ENCODE measurements around the gene NYAP2. TPM values are rescaled to one million over a fixed set of nuclear protein-coding genes. Genes with fewer than 3 reads are reported as not detected.

The NYAP2 gene
- total and polyA plus RNA-seq, 2 of the 4 experiments (the other 2 are of a cell fraction): not detected

DNA sequence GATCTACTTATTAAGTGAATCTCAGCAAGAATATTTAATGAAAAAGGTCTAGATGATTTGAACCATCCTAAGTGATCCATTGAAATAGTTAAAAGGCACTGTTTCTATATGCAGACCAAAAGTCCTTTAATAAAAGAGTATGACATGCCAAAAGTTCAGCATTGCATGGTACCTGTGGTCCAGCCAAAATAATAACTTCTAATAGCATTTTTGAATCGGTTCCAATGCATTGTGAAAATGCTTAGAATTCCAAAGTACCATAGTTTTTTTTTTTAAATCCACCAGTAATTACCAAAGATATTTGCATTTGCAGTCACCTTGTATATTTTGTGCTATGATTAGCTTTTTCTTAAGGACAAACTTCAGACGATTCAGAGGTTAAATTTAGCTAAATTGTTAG lies 79.9 kb downstream of the NYAP2 start:
- H3K4me1 ChIP-seq (ENCODE audit: control insufficient read depth, insufficient read depth, low read length): no peaks in the 10 kb centered on the region
- H2BK20ac ChIP-seq (ENCODE audit: low read depth, low read length): no peak overlapping the region
- no peak overlapping the region for H2BK15ac ChIP-seq (ENCODE audit: low read depth, low read length)
- no peak overlapping the region for H3K4me2 ChIP-seq (ENCODE audit: low read depth, low read length)
- H3K56ac ChIP-seq (ENCODE audit: extremely low read depth, insufficient read depth, low read length): no peak overlapping the region
- BruUV-seq (replicated peaks): no TSS peak
- H4K8ac ChIP-seq (ENCODE audit: low read depth in 2 of 2, low read length in 2 of 2): no peak overlapping the region
- TF ChIP-seq RAD21 (IDR thresholded peaks at IDR 0.05; ENCODE audit: low read length) (no peak), CEBPB (IDR thresholded peaks at IDR 0.05; ENCODE audit: low read depth, low read length) (no peak), POLR2A (IDR thresholded peaks at IDR 0.05; ENCODE audit: low read depth, low read length) (no peak), RFX5 (IDR thresholded peaks at IDR 0.05; ENCODE audit: low read depth, low read length) (no peak), FOS (IDR thresholded peaks at IDR 0.05; ENCODE audit: low read depth, low read length) (no peak), MAZ (IDR thresholded peaks at IDR 0.05; ENCODE audit: borderline replicate concordance, low read depth, low read length) (no peak), CHD1 (IDR thresholded peaks at IDR 0.05; ENCODE audit: low read depth, low read length) (no peak), SMC3 (IDR thresholded peaks at IDR 0.05; ENCODE audit: low read depth, low read length) (no peak), MAFK (IDR thresholded peaks at IDR 0.05; ENCODE audit: low read depth, low read length) (no peak), BHLHE40 (IDR thresholded peaks at IDR 0.05; ENCODE audit: low read depth, low read length) (no peak), NFE2L2 (IDR thresholded peaks at IDR 0.05; ENCODE audit: low read depth, low read length) (no peak), RCOR1 (IDR thresholded peaks at IDR 0.05; ENCODE audit: insufficient replicate concordance, low read length) (no peak)
- TF ChIP-seq, protein P1, sequence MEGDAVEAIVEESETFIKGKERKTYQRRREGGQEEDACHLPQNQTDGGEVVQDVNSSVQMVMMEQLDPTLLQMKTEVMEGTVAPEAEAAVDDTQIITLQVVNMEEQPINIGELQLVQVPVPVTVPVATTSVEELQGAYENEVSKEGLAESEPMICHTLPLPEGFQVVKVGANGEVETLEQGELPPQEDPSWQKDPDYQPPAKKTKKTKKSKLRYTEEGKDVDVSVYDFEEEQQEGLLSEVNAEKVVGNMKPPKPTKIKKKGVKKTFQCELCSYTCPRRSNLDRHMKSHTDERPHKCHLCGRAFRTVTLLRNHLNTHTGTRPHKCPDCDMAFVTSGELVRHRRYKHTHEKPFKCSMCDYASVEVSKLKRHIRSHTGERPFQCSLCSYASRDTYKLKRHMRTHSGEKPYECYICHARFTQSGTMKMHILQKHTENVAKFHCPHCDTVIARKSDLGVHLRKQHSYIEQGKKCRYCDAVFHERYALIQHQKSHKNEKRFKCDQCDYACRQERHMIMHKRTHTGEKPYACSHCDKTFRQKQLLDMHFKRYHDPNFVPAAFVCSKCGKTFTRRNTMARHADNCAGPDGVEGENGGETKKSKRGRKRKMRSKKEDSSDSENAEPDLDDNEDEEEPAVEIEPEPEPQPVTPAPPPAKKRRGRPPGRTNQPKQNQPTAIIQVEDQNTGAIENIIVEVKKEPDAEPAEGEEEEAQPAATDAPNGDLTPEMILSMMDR (conservative IDR thresholded peaks at IDR 0.05; ENCODE audit: low read depth, low read length): no peak
- TF ChIP-seq, protein P2, sequence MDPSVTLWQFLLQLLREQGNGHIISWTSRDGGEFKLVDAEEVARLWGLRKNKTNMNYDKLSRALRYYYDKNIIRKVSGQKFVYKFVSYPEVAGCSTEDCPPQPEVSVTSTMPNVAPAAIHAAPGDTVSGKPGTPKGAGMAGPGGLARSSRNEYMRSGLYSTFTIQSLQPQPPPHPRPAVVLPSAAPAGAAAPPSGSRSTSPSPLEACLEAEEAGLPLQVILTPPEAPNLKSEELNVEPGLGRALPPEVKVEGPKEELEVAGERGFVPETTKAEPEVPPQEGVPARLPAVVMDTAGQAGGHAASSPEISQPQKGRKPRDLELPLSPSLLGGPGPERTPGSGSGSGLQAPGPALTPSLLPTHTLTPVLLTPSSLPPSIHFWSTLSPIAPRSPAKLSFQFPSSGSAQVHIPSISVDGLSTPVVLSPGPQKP (IDR thresholded peaks at IDR 0.05; ENCODE audit: borderline replicate concordance, low read depth, low read length): no peak
- H4K20me1 ChIP-seq (ENCODE audit: insufficient read depth, low read length): no peaks in the 10 kb centered on the region
- intact Hi-C loops (cut with micrococcal nuclease): no loop called here
- no peak overlapping the region for H3K14ac ChIP-seq (replicated peaks; ENCODE audit: low read depth, low read length)
- H3K27ac ChIP-seq (ENCODE audit: insufficient read depth, low read length): no peak overlapping the region
- H3K9me3 ChIP-seq (ENCODE audit: control insufficient read depth, insufficient read depth, low read length): no peaks in the 10 kb centered on the region
- H2AFZ ChIP-seq (replicated peaks; ENCODE audit: low read length, poor library complexity): no peak overlapping the region
- H3K36me3 ChIP-seq (ENCODE audit: control insufficient read depth, insufficient read depth, low read length): no peaks in the 10 kb centered on the region
- H2BK120ac ChIP-seq (ENCODE audit: low read depth, low read length): no peak overlapping the region
- H4K91ac ChIP-seq (ENCODE audit: insufficient read depth, low read depth, low read length): no peak overlapping the region
- dilution Hi-C loops (cut with HindIII; ENCODE audit: low sequenced_read_pairs, unreplicated experiment): no loop called here
- no peak overlapping the region for H3K23ac ChIP-seq (ENCODE audit: low read depth, low read length)
- ChIA-PET POLR2A (ENCODE audit: unreplicated experiment) (no interaction called here), CTCF (no interaction called here)
- no peak overlapping the region for H2AK5ac ChIP-seq (ENCODE audit: low read depth, low read length)
- in situ Hi-C loops (cut with MboI; ENCODE audit: low sequenced_read_pairs): no loop called here
- no peak overlapping the region for H3K4me3 ChIP-seq (ENCODE audit: insufficient read depth, low read depth, low read length)
- no peak overlapping the region for H2BK5ac ChIP-seq (ENCODE audit: low read depth, low read length, poor library complexity, severe bottlenecking)
- H3K9ac ChIP-seq (ENCODE audit: low read depth, low read length): no peak overlapping the region
- no peak for DNase-seq
- no peak overlapping the region for H3K18ac ChIP-seq (ENCODE audit: low read depth, low read length)
- H3K9me1 ChIP-seq (ENCODE audit: insufficient read depth, low read length): no peaks in the 10 kb centered on the region
- no peak for ATAC-seq (ENCODE audit: low read depth)
- no CpG with 5 or more reads among the region's 2 CpGs for WGBS, 2 experiments (ENCODE audit: extremely low coverage in 2 of 2, insufficient read length in 1 of 2)
- H4K5ac ChIP-seq (ENCODE audit: low read depth, low read length): no peak overlapping the region
- H3K27me3 ChIP-seq (ENCODE audit: control insufficient read depth, insufficient read depth, low read length): peaks cover 1% of the 10 kb centered on the region; the same call in 1 of the 2 replicates
- no peak overlapping the region for H2AK9ac ChIP-seq (replicated peaks; ENCODE audit: low read depth, low read length, poor library complexity)
- H3K79me1 ChIP-seq (ENCODE audit: low read depth in 1 of 2, low read length in 2 of 2): no peaks in the 10 kb centered on the region
- no peak overlapping the region for H3K4ac ChIP-seq (ENCODE audit: low read depth, low read length)
